Cortex of kidney (tissue), 1 donor: ENCODE measurements around the gene KRT5.
"Not testable (repeated sequence)": the region's sequence is repeated elsewhere in the genome, so short reads cannot be mapped to it uniquely, and the experiment has no call there.

ENCODE experiments used
- DNase-seq: peaks from one replicate; lab custom pipeline; 2025; lab: John Stamatoyannopoulos, UW

Gene KRT5

DNA sequence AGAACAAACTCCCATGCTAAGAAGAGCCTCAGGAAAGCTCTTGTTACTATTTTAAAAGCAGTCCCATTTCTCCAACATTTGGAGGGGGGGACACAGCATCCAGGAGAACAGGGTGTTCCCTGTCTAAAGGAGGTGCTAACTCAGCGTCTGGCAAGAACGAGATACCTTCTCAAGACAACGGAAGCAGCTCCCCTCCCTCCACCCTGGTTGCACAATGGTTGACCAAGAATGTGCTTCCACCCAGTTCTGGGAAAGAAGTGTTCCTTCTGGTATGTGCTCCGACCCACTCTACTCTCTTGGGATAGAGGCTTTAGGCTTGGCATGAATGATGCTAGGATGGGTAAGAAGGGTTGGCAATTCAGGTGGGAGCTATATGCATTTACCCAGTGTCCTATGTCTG is 25.7 kb downstream of the KRT5 start:
- DNase-seq = no peak

DNA sequence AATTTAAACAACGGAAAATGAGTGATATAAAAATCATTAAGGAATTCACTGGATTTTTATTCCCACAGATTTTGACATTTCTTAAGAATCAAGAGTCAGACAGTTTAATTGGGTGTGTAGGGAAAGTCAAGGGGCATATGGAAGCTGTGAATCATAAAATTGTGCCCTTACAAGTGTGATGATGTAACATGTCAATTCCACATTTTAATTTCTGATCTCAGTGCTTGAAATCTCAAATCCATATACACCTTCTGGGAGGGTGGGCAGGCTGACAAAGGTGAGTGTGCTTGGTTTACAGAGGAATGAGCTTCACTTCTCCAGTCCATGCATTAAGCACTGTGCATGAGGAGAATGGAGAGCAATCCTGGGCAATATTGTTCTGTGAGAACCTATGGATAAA is 26.1 kb downstream of the KRT5 start:
- DNase-seq = no peak

DNA sequence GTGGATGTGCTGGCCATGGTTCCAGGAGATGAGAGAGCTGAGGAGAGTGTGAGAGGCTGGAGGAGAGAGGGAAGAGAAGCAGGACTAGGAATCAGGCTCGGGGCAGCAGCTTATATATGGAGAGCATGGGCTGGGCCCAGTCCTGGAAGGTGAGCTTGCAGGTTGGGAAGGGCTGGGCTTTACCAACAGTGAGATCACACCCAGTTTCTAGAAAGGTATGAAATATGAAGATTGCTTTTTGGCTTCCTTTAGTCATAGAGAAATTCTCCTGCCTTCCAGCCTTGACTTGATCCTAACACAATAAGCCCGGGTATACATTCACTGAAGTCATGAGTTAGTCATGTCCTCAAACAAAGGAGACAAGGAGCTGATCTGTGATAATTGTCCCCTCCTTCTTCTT is 27.0 kb downstream of the KRT5 start, which contains the start of gene KRT6A:
Gene KRT6A (minus strand): TSS at position 86 of the 400 bp plus-strand sequence. CDS start 69 bp downstream, at position 17.
- no peak for DNase-seq

DNA sequence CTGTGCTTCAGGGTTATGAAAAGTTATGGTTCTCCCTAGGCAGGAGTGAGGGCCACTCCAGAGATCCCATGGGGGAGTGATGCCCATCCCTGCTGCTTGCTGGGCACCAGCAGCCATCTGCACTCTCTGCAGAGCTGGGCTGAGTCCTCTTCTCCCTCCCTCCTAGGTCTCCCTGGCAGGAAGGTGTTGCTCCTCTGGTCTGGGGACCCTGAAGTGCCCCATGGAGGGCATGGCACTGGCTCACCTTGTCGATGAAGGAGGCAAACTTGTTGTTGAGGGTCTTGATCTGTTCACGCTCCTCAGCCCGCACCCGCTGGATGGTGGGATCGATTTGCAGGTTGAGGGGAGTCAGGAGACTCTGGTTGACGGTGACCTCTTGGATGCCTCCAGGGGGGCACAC is 27.8 kb downstream of the KRT5 start:
- DNase-seq = not testable (repeated sequence)

DNA sequence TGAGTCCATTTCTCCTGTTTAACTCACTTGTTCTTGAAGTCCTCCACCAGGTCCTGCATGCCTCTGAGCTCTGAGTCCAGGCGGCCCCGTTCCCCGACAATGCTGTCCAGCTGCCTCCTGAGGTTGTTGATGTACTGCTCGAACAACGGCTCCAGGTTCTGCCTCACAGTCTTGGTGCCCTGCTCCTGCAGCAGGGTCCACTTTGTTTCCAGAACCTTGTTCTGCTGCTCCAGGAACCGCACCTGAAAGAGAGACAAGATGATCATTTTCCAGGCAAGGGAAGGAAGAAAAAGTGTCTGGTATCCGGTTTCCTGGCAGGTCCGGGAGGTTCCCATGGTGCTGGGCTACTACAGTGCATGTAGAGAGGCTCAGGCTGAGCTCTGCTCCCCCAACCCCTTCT is 28.7 kb downstream of the KRT5 start:
- DNase-seq = not testable (repeated sequence)

DNA sequence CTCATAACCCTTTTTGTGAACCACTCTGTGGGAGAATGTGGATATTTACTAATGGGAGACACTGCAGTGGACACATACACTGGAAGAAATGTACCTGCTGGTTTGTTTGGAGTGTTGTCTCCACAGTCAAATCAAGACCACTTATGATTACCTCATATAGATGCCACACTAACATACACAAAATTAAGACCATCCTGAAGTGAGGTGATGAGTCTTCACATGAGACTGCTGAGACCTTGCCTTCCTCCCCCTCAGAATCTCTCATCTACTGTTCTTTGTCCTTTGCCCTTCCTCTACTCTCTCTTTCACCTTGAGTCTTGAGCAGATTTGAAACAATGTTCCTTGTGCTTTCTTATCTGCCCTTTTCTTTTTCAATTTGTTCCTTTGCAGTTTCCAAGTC is 31.5 kb downstream of the KRT5 start:
- no peak for DNase-seq

DNA sequence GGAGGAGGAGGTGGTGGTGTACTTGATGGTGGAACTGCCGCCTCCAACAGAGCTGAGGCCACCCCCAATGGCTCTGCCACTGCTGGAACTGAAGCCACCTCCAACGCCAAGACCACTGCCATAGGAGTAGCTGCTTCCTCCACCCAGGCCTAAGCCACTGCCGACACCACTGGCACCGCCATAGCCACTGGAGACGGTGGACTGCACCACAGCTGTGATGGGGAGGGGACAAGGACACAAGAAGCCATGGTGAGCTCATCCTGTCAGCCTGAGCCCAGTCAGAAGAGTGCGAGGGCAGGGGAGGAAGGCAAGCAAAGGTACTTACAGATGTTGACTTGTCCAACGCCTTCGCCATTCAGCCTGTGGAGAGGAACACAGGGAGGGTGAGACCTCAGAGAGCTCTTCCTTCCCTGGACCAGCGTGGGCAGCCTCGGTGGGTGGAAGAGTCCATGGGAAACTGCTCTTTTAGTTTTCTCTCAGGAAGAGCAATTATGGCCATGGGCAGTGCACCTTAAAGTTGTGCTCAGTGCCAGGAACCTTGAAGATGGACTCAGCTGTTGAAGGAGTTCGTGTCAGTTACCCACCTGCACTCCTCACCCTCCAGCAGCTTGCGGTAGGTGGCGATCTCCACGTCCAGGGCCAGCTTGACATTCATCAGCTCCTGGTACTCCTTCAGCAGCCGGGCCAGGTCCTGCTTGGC is 32.3 kb downstream of the KRT5 start:
- not testable (repeated sequence) for DNase-seq

DNA sequence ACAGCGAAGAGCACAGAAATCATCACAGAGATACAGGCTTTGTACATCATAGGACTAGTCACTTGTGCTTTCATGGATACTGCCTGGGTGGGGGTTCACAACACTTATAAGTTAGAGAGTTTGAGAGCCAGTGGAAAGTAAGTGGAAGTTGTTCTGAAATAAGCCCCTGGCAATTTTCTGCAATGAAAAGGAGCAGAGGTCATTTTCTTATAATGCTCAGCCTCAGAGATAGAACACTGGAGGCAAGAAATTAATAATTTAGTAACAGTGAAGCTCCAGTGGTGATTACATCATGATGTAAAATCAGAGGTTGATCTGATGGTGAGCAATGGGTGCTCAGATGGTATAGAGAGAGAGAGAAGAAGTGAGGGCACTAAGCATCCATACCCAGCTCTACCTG is 33.0 kb downstream of the KRT5 start:
- no peak for DNase-seq

DNA sequence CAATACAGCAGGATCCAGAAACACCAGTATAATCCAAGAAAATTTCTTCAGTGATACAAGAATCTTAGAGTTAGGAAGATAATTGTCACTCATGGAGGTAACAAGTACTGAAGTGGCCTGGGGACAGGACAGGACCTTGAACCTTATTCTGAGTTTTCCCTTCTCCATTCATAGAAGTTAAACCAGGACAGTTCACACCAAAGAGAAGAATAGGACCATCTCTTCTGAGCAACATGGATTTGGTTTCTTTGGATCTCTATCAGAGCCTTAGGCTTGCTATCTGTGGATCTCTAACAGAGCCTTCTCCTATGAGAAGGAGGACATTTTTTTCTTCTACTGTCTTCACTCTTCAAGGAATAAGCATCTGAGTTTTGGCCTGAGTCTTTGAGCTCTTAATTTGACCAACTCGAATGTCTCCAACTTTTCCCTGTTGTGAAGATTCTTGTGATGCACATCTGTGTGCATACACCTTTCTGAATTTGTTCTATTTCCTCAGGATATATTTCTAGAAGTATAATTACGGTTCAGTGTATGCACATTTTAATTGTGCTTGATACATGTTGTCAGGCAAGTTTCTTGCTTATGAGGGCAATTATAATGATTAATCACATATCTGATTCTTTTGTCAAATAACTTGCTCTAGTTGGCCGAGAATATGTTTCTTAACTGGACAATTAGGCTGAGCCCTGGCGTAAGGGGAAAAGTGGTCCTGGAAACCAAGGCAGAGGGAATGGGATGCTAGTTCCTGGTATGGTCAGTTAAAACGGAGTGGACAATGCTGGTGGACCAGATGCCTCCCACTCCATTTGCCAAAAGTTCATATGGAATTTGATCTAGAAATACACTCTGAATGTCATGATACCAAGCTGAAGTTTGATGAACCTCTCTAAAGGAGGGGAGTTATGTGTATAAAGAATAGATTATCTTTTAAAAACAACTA is 33.8 kb downstream of the KRT5 start:
- no peak for DNase-seq

DNA sequence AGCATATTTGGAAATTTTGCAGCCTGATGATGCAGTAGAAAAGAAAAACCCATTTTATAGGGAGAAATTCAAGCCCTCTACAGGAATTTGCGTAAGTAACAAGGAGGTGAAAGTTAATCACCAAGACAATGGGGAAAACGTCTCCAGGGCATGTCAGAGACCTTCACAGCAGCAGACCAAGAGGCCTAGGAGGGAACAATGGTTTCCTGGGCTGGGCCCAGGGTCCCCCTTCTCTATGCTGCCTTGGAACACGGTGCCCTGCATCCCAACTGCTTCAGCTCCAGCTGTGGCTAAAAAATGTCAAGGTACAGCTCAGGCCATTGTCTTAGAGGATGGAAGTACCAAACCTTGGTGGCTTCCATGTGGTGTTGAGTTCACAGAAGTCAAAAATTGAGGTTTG is 40.1 kb downstream of the KRT5 start:
- no peak for DNase-seq

DNA sequence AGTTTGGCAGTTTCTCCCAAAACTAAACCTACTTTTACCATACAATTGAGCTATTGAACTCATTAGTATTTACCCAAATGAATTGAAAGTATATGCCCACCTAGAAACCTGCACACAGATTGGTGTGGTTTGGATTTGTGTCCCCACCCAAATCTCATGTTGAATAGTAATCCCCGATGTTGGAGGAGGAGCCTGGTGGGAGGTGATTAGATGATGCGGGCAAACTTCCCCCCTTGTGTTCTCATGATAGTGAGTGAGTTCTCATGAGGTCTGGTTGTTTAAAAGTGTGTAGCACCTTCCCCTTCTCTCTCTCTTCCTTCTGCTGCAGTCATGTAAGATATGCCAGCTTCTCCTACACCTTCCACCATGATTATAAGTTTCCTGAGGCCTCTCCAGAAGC is 42.5 kb downstream of the KRT5 start:
- DNase-seq = no peak

DNA sequence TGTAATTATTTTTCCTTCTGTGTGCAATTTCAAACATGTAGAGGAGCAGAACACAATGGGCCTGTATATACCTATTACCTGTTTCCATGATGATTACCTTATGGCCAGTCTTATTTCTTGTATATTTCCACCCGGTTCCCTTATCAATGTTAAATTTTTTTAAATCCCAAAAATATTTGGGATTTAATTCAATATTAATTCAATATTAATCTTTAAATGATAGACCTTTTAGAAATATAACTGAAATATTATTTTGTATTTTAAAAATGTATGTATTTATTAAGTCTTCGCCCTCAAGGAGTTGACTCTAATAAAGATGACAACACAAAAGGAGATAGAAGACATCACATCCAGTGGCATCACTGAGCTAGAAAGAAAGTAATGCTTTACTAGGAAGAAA is 46.0 kb downstream of the KRT5 start:
- no peak for DNase-seq

DNA sequence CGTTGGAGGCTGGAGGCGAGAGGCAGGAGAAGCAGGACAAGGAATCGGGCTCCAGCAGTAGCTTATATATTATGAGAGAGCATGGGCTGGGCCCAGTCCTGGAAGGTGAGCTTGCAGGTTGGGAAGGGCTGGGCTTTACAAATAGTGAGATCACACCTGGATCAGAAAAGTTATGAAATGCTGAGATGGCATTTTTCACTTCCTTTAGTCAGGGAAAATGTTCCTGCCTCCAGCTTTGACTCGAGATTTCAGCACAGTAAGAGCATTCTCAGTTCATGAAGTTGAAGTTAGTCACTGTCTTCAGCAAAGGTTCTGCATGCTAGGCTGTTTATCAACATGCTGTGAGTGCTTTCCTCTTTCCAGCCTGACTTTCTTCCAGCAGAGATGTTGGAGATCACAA is 46.4 kb downstream of the KRT5 start, which contains the start of gene KRT6C:
Gene KRT6C (minus strand): TSS at position 38 of the 400 bp plus-strand sequence. CDS start 68 bp downstream, outside the sequence.
- no peak for DNase-seq

DNA sequence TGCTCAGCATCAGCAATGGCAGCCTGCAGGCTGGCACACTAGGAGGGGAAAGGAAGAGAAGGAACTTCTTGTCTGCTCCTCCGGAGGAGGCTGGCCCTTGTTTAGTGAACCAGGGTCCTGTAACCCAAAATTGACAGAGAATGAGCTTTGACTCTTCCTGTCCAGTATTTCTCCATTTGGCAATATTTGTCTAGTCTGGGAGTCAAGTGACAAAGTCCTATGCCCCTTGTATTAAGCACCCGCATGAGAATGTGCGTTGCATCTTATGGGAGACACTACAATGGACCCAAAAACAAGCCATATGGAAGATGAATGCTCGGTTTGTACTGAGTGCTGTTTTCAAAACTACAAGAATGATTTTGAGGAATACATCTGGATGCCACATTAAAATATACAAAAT is 50.3 kb downstream of the KRT5 start:
- no peak for DNase-seq

DNA sequence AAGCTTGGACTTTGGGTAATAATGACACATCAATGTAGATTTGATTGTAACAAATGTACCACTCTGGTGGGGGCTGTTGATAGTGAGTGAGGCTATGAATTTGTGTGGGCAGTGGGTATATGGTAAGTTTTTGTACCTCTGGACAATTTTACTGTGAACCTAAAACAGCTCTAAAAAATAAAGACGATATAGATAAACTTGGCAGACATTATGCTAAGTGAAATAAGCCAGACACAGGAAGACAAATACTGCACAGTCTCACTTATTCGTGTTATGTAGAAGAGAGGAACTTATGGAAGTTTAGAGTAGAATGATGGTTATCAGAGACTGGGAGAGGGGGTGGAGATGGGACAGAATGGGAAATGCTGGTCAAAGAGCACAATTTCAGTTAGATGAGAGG is 55.3 kb downstream of the KRT5 start:
- DNase-seq = no peak
